Thyroid gland (tissue), 4 donors: ENCODE data around the gene ATXN7. TPM values are rescaled to one million over a fixed set of nuclear protein-coding genes. Genes with fewer than 3 reads are reported as not detected.

Source experiments
- DNase-seq, 2 donors: peaks; one replicate each; pipeline ENCODE4 v3.0.0-alpha.2; 2019
- H3K27ac ChIP-seq, 3 donors: fragments of 200-600 bp; sonication (generic); 1 replicate in 2 of 3; 2 replicates in 1 of 3; pipeline ENCODE4 v1.5.1; 2016 to 2019; ENCODE audit warnings: mild to moderate bottlenecking in 1 of 3, moderate library complexity in 1 of 3
- H3K27me3 ChIP-seq: fragments of 200-600 bp; sonication (generic); one replicate; pipeline ENCODE4 v1.5.1; 2019
- H3K36me3 ChIP-seq, 2 donors: fragments of 200-600 bp; sonication (generic); one replicate each; pipeline ENCODE4 v1.5.1; 2016 to 2019
- H3K4me1 ChIP-seq, 2 donors: fragments of 200-600 bp; sonication (generic); one replicate each; pipeline ENCODE4 v1.5.1; 2017 to 2019
- H3K4me3 ChIP-seq, 3 donors: fragments of 200-600 bp; sonication (generic); replicated peaks in 1 of 3; 1 replicate in 2 of 3; 2 replicates in 1 of 3; pipeline ENCODE4 v1.5.1; 2016; ENCODE audit warnings: mild to moderate bottlenecking in 1 of 3
- H3K9me3 ChIP-seq: fragments of 200-600 bp; sonication (generic); one replicate; pipeline ENCODE4 v1.5.1; 2017
- CTCF ChIP-seq, 6 experiments: fragments of 200-600 bp in 3 of 6; fragments of 450-650 bp in 3 of 6; sonication (generic) in 3 of 6; IDR thresholded peaks; one replicate each; pipeline ENCODE4 v1.5.1; 2016 to 2019; ENCODE audit warnings: antibody characterized with exemption in 6 of 6, mild to moderate bottlenecking in 2 of 6, inconsistent platforms in 1 of 6, moderate library complexity in 1 of 6
- POLR2A ChIP-seq, 2 donors: fragments of 450-650 bp; IDR thresholded peaks; one replicate each; pipeline ENCODE4 v1.6.1; 2017; ENCODE audit warnings: antibody characterized with exemption in 2 of 2, mild to moderate bottlenecking in 2 of 2, moderate library complexity in 1 of 2
- WGBS, 2 donors: methylation state at CpG; one replicate each; pipeline ENCODE4 v1.1.5; 2017; 5-methylcytosine and 5-hydroxymethylcytosine counted together
- intact Hi-C: fragments of 100-400 bp; cut with DNase I; formaldehyde crosslinking; loops from one replicate; pipeline ENCODE4 v1.15.1; 2023
- total RNA-seq, 4 donors: library from RNA; depleted of rRNA; stranded (reverse); fragments of >200 nt; gene quantifications; one replicate each; pipeline ENCODE4 v1.2.3, GENCODE V29; 2016

Gene ATXN7
- total RNA-seq, 4 donors from 2014 or later, result 23.2 to 51.8 (median 33.8) TPM

- no peak for DNase-seq
- Histone ChIP-seq H3K4me1 (peaks cover 10 to 32% of the 10 kb centered on the region in 2 donors), H3K4me3 (no peak overlapping the region), H3K36me3 (no peaks in the 10 kb centered on the region), H3K27ac (no peak overlapping the region), H3K27me3 (no peaks in the 10 kb centered on the region), H3K9me3 (no peaks in the 10 kb centered on the region)
- 96 to 98% methylated on average over 3 of the region's 3 CpGs for WGBS, 2 donors
- no peak for TF ChIP-seq POLR2A (IDR thresholded peaks at IDR 0.05)
- intact Hi-C loops, result no loop called here
Measured at GRCh38 chr3:63931290-63931689, 67.6 kb downstream of the ATXN7 start.

- H3K27ac ChIP-seq, result peak overlapping the region in 1 of 3 donors; percentile 11
- TF ChIP-seq POLR2A (IDR thresholded peaks at IDR 0.05) (no peak), CTCF (IDR thresholded peaks at IDR 0.05) (no peak)
- DNase-seq, result no peak
- no peaks in the 10 kb centered on the region for H3K27me3 ChIP-seq
- H3K4me1 ChIP-seq, result peaks cover 14 to 32% of the 10 kb centered on the region in 2 donors
- no peaks in the 10 kb centered on the region for H3K9me3 ChIP-seq
- no peaks in the 10 kb centered on the region for H3K36me3 ChIP-seq
- no peak overlapping the region for H3K4me3 ChIP-seq
- WGBS, 2 donors, result 53 to 67% methylated on average over 3 of the region's 3 CpGs
- intact Hi-C loops, result no loop called here
Measured at GRCh38 chr3:63932509-63933212, 69.0 kb downstream of the ATXN7 start.

- Histone ChIP-seq H3K9me3 (no peaks in the 10 kb centered on the region), H3K27ac (no peak overlapping the region), H3K36me3 (no peaks in the 10 kb centered on the region), H3K27me3 (no peaks in the 10 kb centered on the region), H3K4me1 (peaks cover 22 to 39% of the 10 kb centered on the region in 2 donors), H3K4me3 (no peak overlapping the region)
- DNase-seq, result no peak
- 96 to 100% methylated on average over 1 of the region's 1 CpG for WGBS, 2 donors
- TF ChIP-seq CTCF (IDR thresholded peaks at IDR 0.05) (no peak), POLR2A (IDR thresholded peaks at IDR 0.05) (no peak)
- intact Hi-C loops, result no loop called here
Measured at GRCh38 chr3:63933459-63933858, 69.8 kb downstream of the ATXN7 start.

- WGBS, 2 donors, result 83 to 88% methylated on average over 6 of the region's 6 CpGs
- H3K4me3 ChIP-seq, result no peak overlapping the region
- no peak overlapping the region for H3K27ac ChIP-seq
- DNase-seq, result no peak
- no peaks in the 10 kb centered on the region for H3K9me3 ChIP-seq
- no peaks in the 10 kb centered on the region for H3K36me3 ChIP-seq
- H3K4me1 ChIP-seq, result peaks cover 23 to 42% of the 10 kb centered on the region in 2 donors
- intact Hi-C loops, result no loop called here
- H3K27me3 ChIP-seq, result no peaks in the 10 kb centered on the region
- TF ChIP-seq CTCF (IDR thresholded peaks at IDR 0.05) (no peak), POLR2A (IDR thresholded peaks at IDR 0.05) (no peak)
Measured at GRCh38 chr3:63934041-63934866, 70.6 kb downstream of the ATXN7 start.

- H3K4me1 ChIP-seq, result peaks cover 23 to 35% of the 10 kb centered on the region in 2 donors
- no peaks in the 10 kb centered on the region for H3K36me3 ChIP-seq
- H3K27me3 ChIP-seq, result no peaks in the 10 kb centered on the region
- TF ChIP-seq CTCF (IDR thresholded peaks at IDR 0.05) (no peak), POLR2A (IDR thresholded peaks at IDR 0.05) (no peak)
- no peak for DNase-seq
- intact Hi-C loops, result no loop called here
- no peaks in the 10 kb centered on the region for H3K9me3 ChIP-seq
- 83 to 87% methylated on average over 4 of the region's 4 CpGs for WGBS, 2 donors
- H3K27ac ChIP-seq, result no peak overlapping the region
- no peak overlapping the region for H3K4me3 ChIP-seq
Measured at GRCh38 chr3:63936925-63937324, 73.3 kb downstream of the ATXN7 start.
